ENCODE measurements around the gene COPS6.
A peak's percentile ranks its signal among the peaks of the same experiment; 100 is the strongest.

The COPS6 gene

DNA sequence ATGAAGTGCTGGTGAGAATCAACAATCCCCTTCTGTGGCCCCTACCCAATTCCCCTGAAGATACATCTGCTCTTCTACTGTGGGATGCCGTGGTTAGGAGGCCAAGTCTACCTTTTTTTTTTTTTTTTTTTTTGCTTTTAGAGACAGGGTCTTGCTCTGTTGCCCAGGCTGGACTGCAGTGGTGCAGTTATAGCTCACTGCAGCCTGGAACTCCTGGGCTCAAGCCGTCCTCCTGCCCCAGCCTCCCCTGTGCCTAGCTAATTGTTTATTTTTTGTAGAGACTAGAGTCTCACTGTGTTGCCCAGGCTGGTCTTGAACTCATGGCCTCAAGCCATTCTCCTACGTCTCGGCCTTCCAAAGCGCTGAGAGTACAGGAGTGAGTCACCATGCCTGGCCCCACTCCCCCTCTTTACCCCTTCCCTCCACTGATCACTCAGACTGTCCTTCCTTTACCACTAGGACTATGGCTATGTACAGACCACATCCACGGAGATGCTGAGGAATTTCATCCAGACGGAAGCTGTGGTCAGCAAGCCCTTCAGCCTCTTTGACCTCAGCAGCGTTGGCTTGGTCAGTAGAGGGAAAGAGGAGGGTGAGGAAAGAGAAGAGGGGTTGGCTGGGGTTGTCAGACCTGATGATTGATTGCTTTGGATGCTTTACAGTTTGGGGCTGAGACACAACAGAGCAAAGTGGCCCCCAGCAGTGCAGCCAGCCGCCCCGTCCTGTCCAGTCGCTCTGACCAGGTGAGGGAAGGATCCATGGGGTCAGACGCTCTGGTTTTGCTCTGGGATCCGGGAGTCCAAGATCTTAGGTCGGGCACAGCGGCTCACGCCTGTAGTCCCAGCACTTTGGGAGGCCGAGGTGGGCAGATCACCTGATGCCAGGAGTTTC, 14.4 kb downstream of the COPS6 start:
- DNase-seq: no peak

DNA sequence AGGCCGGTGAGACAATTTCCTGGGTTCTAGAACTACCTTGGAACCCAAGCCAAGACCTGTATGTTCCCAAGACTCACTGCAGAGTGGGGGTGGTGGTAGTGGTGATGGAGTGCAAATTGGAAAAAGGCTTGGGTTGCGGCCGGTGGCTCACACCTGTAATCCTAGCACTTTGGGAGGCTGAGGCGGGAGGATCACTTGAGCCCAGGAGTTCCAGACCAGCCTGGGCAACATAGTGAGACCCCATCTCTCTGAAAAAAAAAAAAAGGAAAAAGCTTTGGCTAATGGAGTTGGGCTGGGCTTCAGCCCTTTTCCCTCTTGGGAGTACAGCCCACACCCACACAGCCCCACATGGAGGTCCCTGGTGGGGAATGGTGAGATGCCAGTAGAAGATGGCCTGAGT, 16.8 kb downstream of the COPS6 start:
- DNase-seq: no peak

DNA sequence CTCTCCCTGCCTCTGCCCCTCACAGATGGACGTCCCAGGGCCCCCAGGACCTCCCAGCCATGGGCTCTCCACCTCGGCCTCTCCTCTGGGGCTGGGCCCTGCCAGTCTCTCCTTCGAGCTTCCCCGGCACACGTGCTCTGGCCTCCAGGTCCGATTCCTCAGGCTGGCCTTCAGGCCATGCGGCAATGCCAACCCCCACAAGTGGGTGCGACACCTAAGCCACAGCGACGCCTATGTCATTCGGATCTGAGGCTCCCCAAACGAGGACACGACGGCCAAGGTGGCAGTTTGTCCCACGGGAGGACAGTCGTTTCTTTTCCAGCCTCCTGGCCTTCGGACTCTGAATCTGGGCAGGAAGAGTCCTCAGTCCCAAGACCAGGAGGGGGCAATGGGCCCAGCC, 17.9 kb downstream of the COPS6 start:
- DNase-seq: no peak

DNA sequence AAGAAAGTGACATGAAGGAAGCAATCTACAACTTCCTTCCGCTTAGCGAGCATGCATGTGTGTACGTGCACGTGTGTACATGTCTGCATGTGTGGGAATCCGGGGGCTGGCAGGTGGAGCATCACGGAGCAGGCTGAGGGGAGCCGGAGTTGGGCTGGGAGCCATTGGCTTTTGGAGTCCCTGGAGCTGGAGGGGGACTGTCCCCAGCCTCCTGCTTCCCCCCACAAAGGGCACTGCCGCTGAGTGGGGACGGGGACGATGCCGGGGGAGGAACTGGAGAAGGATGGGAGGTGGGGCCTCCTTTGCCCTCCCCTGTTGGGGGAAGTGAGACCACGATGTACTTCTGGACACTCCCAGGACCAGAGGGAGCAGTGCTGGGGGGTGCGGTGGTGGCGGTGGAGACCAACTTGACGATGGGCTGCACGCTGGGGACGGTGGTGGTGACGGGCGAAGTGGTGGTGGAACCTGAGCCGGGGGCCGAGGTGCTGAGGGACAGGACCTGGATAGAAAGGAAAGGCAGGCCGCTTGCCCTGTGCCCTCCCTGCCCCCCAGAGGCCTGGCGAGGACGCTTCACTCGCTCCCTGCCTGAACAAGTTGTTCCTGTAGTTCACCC, 18.5 kb downstream of the COPS6 start:
- DNase-seq: no peak

DNA sequence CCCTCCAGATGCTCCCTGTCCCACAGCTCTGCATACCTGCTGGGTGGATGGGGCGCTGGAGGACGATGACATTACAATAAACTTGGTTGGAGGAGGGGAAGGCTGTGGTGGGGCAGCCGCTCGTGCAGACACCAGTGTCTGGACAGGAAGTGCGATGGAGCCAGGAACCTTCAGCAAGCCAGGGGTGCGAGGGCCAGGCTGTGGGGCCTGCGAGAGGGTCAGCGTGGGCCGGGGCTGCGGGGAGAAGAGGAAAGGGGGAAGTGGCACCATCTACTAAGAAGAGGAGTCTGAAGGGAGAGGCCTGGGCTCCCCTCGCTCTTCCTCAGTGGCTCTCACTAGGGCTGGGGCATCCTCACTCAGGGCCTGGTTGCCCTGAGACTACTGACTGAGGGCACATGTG, 19.1 kb downstream of the COPS6 start:
- no peak for DNase-seq

DNA sequence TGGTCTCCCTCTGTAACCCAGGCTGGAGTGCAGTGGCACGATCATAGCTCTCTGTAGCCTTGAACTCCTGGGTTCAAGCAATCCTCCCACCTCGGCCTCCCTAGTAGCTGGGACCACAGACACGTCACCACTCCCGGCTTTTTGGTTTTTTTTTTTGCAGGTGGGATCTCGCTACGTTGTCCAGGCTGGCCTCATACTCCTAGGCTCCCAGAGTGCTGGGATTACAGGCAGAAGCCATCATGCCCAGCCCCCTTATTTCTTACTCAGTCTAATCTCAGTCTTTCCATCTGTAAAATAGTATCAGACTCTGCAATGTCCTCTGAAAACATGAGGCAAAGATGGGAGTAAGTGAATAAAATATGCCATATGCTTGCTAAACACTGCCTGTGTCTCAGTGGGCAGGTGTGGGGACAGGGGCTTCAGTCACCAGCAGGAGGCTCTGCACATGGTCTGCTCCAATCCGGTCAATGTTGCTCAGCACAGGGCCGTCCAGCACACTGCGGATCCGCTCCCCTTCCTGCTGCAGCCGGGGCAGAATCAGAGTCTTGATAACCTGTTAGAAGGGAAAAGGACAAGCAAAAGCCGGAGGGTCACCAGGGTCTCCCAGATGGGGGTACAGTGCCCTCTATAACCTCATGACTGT, 20.9 kb downstream of the COPS6 start:
- no peak for DNase-seq

DNA sequence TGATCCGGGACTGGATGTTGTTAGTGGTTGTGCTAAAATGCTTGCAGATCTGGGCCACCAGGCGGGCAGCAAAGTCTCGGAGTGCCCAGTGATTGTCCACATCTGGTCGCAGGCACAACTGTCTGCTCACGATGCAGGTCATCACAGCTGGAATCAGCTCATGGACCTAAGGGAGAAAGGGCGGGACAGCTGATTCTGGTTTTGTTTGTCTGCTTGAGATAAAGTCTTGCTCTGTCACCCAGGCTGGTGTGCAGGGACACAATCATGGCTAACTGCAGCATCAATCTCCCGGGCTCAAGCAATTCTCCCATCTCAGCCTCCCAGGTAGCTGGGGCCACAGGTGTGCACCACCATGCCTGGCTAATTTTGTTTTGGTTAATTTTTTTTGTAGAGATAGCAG, 22.4 kb downstream of the COPS6 start:
- DNase-seq: no peak

DNA sequence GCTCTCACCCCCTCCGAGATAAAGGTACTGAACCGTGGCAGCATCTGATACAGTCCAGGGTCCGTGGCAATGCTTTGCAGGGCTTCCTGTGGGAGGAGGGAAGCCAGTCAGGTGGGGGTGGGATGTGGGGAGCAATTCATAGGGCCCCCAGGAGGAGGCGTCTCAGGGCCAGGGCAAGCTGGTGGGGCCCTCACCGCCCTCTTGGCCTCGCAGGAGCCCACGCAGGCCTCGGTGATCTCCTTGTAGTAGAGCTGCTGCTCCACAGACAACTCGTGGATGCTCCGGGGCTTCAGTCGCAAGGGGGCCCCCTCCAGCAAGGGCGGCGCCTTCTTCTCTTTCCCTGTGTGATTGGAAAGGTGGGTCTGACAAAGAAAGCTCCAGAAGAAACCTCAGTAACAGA, 23.1 kb downstream of the COPS6 start:
- DNase-seq: no peak

DNA sequence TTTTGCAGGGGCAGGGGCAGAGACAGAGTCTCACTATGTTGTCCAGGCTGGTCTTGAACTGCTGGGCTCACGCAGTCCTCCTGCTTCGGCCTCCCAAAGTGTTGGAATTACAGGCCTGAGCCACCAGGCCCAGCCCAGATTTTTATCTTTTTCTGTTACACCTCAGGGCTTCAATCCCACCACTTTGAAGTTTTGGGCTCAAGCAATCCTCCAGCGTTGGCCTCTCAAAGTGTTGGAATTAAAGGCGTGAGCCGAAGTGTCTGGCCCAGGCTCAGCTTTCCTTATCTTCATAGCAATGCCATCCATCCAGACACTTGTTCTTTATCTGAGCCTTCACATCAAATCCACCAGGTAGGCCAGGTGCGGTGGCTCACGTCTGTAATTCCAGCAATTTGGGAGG, 26.3 kb downstream of the COPS6 start:
- no peak for DNase-seq

DNA sequence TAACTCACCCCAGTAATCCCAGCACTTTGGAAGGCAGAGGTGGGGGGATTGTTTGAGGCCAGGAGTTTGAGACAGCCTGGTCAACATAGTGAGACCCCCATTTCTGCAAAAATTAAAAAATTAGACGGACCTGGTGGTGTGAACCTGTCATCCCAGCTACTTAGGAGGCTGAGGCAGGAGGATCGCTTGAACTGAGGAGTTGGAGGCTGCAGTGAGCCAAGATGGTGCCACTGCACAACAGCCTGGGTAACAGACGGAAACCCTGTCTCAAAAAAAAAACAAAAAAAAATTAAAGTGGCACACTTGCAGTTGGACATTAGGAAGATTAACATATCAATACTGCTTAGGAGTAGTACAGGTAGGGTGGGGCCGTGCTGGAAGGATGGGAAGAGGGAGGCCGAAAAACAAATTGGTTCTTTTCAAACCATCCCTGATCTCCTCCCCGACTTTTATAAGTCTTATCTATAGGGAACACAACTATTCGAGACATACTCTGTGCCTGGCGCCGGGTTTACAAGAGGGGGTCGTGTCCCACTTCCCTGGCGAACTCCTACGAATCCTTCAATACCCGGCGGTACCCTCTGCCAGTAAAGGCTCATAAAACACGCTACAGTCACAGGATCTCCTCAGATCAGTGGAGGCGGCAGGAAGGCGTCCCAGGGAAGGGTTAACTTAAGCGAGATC, 29.8 kb downstream of the COPS6 start:
- no peak for DNase-seq

DNA sequence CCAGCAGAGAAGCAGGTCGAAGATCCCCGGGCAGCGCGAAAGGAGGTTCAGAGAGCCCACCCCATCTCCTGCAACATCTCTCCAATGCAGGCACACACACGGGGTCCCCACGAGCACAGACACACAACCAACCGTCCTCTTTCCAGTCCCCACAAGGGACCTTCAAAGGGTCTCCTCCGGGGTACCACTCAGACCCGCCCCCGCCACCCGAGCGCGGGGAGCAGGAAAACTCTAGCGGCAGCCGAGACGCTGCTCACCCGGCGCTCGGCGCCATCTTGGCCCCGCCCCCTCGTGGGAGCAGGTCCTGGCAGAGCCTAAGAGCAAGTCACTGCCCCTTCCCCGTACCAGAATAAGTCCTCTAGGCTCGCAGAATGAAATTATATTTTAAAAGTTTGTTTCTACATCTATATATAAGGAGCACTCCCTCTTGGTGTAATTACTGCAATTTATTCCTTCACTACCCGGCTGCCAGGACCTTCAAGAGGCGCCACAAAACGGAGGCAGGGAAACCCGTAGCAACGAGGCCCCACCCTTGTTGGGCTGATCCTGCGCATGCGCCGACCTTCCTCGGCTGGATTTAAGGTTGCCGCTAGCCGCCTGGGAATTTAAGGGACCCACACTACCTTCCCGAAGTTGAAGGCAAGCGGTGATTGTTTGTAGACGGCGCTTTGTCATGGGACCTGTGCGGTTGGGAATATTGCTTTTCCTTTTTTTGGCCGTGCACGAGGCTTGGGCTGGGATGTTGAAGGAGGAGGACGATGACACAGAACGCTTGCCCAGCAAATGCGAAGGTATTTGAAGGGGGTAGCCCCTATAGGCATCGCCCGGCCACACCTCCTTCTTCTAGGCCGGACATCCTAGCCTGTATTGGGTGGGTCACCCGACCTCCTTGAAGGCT, 30.6 kb downstream of the COPS6 start, which contains the start of the genes CNPY4 and TAF6:
Gene CNPY4, plus strand, starts transcription at position 563 of the 898 bp plus-strand sequence. Its CDS starts 111 bp downstream, at position 674.
Gene TAF6, minus strand, starts transcription at position 287 of the 898 bp plus-strand sequence. CDS start 5,149 bp downstream, outside the sequence.
- peak; percentile 96 for DNase-seq

DNA sequence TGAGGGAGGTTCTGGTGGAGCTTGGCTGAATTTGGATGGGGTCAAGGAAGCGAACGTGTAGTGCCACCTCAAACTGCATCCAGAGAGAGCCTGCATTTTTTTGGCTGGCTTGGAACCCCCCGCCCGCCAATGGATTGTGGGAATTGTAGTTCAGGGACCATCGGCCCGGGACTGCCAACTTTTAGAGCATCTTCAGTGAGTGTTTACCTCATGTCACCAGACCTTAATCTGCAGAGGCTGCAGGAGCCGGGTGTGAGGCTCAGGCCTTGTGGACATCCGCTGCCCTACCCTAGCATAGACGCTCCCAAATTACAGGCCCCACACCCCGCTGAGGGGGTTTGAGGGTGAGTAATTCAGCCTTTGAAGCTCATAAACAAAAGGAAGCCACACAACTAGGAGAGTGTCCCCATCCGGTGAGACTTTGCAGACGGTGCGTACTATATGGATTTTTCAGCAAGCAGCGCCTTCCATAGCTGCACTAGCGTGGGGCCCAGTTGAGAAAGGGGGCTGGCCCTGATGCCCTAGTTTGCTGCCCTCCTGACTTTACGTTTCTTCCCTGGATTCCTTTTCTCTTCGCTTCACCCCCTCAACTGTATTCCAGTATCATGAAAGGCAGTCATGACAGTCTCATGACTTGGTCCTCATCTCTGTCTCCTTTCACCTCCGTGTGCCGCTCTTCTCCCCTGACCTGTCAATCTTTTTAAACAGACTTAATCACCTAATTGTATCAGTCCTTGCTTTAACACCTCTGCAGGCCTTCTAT, 31.4 kb downstream of the COPS6 start:
- DNase-seq: peak; percentile 66

DNA sequence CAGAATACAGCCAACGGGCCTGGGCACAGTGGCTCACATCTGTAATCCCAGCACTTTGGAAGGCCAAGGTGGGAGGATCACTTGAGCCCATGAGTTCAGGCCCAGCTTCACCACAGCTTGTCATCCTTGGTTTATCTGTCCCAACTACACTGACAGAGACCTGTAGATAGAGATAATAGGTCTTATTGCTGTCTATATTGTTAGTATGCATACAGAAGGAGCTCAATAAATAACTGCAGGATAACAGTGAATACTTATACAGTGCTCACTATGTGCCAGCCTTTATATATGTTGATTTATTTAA, 31.9 kb downstream of the COPS6 start:
- no peak for DNase-seq

DNA sequence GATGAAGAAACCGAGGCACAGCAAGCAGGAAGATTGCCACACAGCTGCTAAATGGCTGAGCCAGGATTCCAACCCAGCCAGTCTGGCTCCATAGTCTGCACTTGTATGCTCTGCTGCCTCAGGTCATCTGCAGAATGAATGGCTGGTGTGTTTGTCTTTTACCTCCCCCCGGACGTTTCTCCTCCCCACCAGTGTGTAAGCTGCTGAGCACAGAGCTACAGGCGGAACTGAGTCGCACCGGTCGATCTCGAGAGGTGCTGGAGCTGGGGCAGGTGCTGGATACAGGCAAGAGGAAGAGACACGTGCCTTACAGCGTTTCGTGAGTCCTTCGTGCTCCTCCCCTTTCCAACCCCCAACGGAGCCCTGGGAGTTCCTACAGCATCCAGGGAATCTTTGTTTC, 33.3 kb downstream of the COPS6 start:
- no peak for DNase-seq

DNA sequence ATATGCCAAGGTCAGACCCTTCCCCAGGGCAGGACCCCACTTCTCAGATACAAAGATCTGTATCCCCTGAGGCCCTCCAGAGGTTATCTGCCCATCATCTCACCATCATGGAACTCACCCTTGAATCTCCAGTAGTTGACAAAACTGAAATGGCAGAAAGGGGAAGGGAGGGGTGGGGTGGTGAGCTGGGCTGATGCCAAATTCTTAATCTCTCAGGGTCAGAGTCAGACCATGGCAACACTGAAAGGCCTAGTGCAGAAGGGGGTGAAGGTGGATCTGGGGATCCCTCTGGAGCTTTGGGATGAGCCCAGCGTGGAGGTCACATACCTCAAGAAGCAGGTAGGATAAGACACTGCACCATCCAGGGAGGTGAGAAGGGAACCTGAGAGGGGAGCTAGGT, 33.8 kb downstream of the COPS6 start:
- DNase-seq: no peak

DNA sequence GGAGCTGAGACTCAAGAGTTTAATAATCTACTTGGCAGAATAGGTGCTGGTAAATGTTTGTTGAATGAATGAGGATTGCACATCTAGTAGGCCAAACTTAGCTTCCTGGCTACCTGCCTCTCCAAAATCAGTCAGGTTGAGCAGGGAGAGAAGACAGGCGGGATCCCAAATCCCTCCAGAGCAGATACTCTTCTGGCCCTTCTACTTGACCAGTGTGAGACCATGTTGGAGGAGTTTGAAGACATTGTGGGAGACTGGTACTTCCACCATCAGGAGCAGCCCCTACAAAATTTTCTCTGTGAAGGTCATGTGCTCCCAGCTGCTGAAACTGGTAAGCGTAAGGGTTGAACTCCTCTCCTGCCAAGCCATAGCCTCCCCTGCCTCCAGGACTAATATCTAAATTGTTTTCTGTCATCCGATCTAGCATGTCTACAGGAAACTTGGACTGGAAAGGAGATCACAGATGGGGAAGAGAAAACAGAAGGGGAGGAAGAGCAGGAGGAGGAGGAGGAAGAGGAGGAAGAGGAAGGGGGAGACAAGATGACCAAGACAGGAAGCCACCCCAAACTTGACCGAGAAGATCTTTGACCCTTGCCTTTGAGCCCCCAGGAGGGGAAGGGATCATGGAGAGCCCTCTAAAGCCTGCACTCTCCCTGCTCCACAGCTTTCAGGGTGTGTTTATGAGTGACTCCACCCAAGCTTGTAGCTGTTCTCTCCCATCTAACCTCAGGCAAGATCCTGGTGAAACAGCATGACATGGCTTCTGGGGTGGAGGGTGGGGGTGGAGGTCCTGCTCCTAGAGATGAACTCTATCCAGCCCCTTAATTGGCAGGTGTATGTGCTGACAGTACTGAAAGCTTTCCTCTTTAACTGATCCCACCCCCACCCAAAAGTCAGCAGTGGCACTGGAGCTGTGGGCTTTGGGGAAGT, 35.8 kb downstream of the COPS6 start:
- DNase-seq: no peak

DNA sequence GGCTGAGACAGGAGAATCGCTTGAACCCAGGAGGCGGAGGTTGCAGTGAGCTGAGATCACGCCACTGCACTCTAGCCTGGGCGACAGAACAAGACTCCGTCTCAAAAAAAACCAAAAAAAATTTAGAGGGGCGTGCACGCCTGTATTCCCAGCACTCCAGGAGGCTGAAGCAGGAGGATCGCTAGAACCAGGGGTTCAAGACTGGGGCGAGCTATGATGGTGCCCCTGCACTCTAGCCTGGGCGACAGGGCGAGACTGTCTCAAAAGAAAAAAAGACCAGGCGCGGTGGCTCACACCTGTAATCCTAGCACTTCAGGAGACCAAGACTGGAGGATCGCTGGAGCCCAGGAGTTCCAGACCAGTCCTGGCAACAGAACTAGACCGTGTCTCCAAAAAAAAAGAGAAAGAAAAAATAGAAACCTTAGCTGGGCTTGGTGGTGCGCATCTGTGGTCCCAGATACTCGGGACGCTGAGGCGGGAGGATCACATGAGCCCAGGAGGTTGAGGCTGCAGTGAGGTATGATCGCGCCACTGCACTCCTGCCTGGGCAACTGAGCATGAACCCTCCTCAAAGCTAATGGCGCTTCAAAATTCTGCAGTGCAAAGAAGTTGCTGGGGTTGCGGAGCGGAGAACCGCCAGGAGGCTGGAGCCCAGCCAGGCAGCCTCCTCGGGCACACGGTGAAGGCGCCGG, 37.6 kb downstream of the COPS6 start:
- DNase-seq: no peak

DNA sequence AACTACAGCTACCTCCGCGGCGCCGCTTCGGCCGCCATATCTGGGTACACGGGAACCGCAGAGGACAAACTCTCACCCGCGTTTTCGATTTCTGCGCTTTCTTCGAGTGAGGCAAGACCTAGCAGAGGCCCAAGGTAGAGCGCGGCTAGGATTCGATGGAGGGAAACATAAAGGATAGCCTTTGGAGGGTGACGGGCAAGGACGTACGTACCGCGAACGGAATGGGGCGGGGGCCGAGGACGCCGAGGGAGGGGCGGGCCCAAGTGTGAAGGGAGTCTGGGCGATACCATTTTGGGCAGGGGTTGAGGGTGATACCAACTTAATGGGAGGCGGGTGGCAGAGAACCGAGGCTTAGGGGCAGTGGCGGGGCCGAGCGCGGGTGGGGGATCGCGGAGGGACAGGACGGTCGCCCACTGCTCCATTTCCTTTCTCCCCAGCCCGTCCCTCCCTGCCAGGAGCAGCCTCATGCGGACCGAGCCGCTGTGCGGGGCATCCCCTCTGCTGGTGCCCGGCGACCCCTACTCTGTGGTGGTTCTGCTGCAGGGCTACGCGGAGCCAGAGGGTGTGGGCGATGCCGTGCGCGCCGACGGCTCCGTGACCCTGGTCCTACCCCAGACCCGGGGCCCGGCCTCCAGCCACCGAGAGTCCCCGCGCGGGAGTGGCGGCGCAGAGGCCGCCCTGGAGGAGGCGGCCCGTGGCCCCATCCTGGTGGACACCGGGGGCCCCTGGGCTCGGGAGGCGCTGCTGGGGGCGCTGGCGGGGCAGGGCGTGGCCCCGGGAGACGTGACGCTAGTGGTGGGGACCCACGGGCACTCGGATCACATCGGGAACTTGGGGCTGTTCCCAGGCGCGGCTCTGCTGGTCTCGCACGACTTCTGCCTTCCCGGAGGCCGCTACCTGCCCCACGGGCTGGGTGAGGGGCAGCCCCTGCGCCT, 38.4 kb downstream of the COPS6 start, which contains the start of gene MBLAC1:
Gene MBLAC1, plus strand, starts transcription at position 37 of the 935 bp plus-strand sequence. Its CDS starts 429 bp downstream, at position 466.
- DNase-seq: peak; percentile 88
